Activated CD4-positive, alpha-beta T cell treated with anti-CD3 and anti-CD28 coated beads, Interleukin-2, amount 50 U/mL, for 48 hours (primary cell): Measurements from ENCODE around the gene FRMD5.
A peak's percentile ranks its signal among the peaks of the same experiment; 100 is the strongest.
"Not testable (repeated sequence)": the region's sequence is repeated elsewhere in the genome, so short reads cannot be mapped to it uniquely, and the experiment has no call there.

Experiments
- DNase-seq, 2 experiments: peaks; one replicate each; pipeline ENCODE4 v3.0.0-alpha.2; 2020

The FRMD5 gene

DNA sequence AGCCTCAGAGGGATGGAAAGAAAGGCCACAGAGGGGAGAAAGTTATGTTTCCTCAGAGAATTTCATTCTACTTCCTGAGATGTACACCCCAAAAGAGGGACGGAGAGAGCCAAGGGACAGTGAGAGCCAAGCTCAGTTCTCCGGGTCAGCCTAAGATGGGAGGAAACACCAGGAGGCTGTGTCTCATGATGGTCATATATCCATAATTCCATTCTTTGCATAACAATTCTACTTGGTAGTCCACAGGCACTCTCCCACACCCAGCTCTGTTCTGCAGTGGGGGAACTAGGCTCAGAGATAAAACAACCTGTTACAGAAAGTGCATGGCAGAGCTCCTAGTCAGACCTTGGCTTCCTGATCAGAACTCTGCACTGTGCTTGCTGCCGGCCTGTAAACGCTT, 313.8 kb downstream of the FRMD5 start:
- DNase-seq, result no peak

- DNase-seq, result no peak
These were observed 314.5 kb downstream of the FRMD5 start for GRCh38 chr15:43880406-43881194.

DNA sequence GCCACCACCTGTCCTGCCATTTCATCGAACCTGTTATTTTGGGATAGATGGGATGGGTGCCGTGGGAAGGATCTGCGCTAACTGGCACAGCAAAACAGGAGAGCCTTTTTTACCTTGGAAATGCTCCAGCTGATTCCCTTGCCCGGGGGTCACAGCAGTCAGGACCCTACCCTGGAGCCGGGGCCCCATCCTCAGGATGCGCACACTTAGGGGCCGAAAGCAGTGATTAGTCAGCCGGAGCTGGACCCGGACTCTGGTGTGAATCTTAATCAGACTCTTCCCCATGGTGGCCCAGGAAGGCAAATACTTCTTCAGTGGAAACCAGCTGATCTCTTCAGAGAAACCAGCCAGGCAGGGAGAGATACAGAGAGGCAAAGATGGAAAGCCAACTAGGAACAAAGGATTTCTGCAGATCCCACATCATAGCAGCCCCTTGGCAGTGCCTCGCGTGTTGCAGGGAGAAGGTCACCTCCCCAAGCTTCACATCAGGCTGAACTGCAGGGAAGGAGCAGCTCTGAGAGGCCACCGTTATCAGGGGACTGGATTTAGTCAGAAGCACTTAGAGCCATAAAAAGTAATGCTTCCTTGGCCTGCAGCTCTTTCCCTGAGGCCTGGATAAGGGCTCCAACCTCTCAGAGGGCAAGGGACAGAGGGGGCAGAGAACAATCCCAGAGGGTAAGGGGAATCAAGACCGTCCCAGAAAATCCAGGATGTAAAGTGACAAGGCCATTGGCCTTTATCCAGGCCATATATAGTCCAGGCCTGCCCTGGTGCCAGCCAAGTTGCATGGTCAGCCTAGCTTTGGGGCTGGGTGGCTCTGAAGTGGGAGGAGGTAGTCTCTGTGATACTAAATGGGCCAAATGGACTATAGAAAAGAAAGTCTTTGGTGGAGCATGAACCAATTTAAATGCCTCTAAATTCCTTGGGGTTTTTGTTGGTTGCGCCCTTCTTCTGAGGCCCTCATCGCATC, 315.4 kb downstream of the FRMD5 start:
- DNase-seq, result no peak

DNA sequence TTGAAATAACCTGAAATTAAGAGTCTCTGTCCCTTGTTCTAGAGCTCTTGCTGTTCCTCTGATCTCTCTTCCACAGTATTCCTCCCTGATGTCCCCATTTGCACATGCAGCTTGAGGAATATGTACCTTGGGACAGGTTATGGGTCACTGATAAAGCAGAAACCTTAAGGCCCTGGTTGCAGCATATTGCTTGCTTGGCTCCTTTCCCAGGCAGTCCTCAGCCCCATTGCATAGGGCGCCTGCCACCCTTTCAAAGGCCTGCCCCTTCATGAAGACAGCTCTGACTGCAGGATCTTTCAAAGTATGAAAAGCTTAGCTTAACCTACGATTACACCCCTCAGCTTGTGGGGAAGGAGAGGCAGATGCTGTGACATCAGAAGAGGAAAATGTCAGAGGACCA, 316.6 kb downstream of the FRMD5 start:
- no peak for DNase-seq

DNA sequence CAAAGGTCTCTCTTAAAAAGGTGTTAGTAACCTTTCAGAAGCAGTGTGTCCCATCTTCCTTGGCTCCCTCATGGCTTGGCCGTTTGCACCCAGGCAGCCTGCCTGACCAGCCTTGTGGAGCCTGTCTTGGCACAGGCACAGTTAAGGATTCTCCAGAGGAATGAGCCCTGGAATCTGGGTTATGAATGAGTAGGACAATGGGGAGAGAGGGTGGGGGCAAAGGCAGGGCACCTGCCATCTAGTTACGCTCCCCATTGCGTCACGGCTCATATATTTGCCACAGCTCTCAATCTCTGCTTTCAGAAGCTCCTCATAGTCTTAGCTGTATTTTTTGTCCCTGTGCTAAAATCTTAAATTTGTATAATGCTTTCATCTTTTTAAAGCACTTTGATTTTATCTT, 317.7 kb downstream of the FRMD5 start:
- no peak for DNase-seq

GRCh38 chr15:43876872-43877271, 318.2 kb downstream of the FRMD5 start:
- no peak for DNase-seq

DNA sequence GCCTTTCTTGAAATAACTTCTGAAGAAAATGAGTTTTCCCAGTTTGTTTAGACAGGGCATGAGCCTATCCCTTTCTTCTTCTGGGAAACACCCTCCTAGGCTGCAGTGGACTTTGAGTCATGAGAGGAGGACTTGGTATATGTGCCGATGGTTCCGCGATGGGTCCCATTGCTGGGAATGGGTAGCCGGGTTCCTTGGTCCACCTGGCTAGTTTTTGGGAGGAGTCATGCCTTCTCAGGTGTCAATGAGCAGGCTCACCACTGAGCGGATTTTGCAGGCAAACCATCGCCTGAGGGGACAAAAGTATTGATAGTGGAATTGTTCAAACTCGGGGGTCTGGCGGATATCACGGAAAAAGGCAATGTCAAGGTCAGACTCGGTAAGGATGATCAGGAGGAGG, 321.4 kb downstream of the FRMD5 start:
- DNase-seq, result no peak

- no peak for DNase-seq
These were observed 322.6 kb downstream of the FRMD5 start for GRCh38 chr15:43872416-43873020.

DNA sequence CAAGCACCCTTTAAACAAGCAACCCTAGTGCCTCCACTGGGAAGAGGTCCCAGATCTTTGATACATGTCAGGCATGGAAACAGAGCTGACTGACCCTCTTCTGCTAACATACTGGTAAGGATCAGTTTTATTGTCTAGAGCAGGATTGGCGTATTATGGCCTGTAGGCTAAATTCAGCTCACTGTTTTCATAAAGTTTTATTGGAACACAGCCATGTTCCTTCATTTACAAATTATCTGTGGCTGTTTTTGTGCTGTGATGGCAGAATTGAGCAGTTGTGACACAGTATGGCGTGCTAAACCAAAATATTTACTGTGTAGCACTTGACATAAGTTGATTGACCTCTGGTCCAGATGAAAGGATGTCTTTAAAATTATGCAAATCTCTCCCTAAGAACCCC, 323.2 kb downstream of the FRMD5 start:
- DNase-seq, result no peak

DNA sequence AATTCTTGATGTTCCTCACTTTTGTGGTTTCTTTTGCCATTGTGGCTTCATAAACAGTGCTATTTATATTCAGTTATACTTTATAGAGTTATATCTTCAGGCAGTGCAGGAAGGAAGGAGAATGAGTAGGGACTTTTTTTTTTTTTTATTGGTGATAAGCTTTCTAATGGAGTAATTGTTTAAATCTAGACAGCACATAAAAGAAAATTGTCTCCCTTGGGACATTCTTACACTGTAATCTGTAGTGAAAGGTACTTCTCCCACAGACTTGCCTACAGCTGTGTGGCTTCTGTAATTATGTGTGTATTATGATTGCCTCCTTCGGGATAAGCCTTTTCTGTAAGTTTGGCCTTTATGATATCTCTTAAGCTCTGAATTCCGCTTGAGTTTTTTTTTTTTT, 326.7 kb downstream of the FRMD5 start:
- DNase-seq, result no peak

DNA sequence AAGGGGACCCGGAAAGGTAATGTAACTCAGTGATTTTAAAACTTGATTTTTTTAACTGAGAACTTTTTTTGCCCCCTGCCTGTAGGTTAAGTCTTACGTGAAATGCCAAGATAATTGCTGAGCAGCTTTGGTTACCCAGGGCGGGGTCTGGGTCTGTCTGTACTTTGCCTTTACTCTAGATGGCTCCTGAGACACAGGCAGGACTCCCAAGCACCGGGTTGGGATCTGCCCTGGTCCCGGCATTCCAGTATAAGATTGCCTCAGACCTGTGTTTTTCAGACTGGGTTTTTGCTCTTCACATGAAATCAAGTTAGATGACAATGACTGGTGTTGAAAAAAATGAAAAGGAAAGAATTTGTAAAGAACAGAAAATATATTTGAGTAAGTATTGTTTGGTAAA, 328.0 kb downstream of the FRMD5 start:
- DNase-seq, result no peak

GRCh38 chr15:43866636-43867035, 328.4 kb downstream of the FRMD5 start:
- not testable (repeated sequence) for DNase-seq

GRCh38 chr15:43859546-43859945, 335.5 kb downstream of the FRMD5 start:
- DNase-seq, result no peak

- no peak for DNase-seq
These were observed 340.3 kb downstream of the FRMD5 start for GRCh38 chr15:43854801-43855200.

DNA sequence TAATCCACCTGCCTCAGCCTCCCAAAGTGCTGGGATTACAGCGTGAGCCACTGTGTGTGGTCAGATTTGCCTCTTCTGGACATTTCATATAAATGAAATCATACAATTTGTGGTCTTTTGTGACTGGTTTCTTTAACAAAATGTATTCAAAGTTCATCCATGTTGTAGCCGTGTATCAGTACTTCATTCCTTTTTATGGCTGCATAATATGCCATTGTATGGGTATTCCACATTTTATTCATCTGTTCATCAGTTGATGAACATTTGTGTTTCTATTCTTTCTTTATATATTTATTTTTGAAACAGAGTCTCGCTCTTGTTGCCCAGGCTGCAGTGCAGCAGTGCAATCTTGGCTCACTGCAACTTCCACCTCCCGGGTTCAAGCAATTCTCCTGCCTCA, 342.5 kb downstream of the FRMD5 start:
- DNase-seq, result no peak

- DNase-seq, result no peak
These were observed 343.8 kb downstream of the FRMD5 start for GRCh38 chr15:43851251-43851650.

GRCh38 chr15:43845421-43845820, 349.6 kb downstream of the FRMD5 start:
- no peak for DNase-seq

GRCh38 chr15:43832485-43832884, 362.6 kb downstream of the FRMD5 start:
- DNase-seq, result not testable (repeated sequence)

- not testable (repeated sequence) for DNase-seq
These were observed 363.5 kb downstream of the FRMD5 start for GRCh38 chr15:43831519-43832052.

GRCh38 chr15:43830691-43831275, 364.3 kb downstream of the FRMD5 start:
- not testable (repeated sequence) for DNase-seq

- not testable (repeated sequence) for DNase-seq
These were observed 365.0 kb downstream of the FRMD5 start for GRCh38 chr15:43829951-43830540.

DNA sequence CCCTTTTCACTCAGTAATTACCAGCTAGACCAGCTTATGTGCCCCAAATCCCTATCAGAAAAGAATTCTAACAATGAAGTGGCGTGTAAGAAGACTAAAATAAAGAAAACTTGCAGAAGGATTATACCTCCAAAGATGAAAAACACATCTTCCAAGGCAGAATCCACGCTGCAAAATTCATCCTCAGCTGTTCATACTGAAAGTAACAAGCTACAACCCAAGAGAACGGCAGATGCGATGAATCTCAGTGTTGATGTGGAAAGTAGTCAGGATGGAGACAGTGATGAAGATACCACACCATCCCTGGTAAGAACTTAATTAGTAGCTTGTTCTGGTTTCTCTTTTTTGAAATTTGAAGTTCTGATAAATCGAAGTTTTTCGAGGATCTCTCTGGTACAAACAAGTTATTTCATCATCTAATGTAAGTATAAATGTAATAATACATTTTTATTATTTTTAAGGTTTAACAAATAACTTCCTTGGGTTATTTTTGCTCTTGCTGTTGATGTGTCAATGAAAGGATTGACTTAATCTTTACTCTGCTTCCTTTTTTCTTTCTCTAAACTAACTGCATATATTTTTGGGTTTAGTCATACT, 366.9 kb downstream of the FRMD5 start:
- DNase-seq, result peak in 1 of 2 experiments; percentile 21
